Mucosa of descending colon (tissue), 3 donors: ENCODE measurements around the gene TMEM219. TPM values are rescaled to one million over a fixed set of nuclear protein-coding genes. Genes with fewer than 3 reads are reported as not detected.

Source experiments
- ATAC-seq: fragments of 200-7000 bp; cut with Tn5 transposase; one replicate; pipeline ENCODE4 v1.9.1; 2020; ENCODE audit warnings: mild to moderate bottlenecking, moderate library complexity
- DNase-seq, 3 donors: peaks; one replicate each; pipeline ENCODE4 v3.0.0-alpha.2; 2020
- H3K36me3 ChIP-seq: fragments of 200-600 bp; one replicate; pipeline ENCODE4 v1.8.0; 2021; ENCODE audit warnings: low read depth, mild to moderate bottlenecking
- H3K4me1 ChIP-seq: fragments of 200-600 bp; one replicate; pipeline ENCODE4 v1.8.0; 2021; ENCODE audit warnings: low read depth, mild to moderate bottlenecking
- H3K4me3 ChIP-seq: fragments of 200-600 bp; one replicate; pipeline ENCODE4 v1.8.0; 2021; ENCODE audit warnings: mild to moderate bottlenecking
- H3K9me3 ChIP-seq: fragments of 200-600 bp; one replicate; pipeline ENCODE4 v1.8.0; 2021; ENCODE audit warnings: mild to moderate bottlenecking
- intact Hi-C, 2 donors: fragments of 100-400 bp; cut with DNase I in 1 of 2; cut with micrococcal nuclease in 1 of 2; formaldehyde crosslinking; loops; one replicate each; pipeline versions ENCODE4 v1.11.0 to v1.11.1; 2022; cut with DNase I, micrococcal nuclease
- total RNA-seq, 3 donors: library from RNA; stranded (reverse); fragmentation: NEBNext Ultra II Directional in 2 of 3; extraction: Animal tissue kit (Norgen Biotek cat#: 25700) in 2 of 3; gene quantifications; one replicate each; pipeline versions ENCODE4 v1.2.1 to v1.2.4, GENCODE V29; 2021 to 2023
- TF ChIP-seq, protein P1 (sequence below): fragments of 200-600 bp; IDR thresholded peaks from one replicate; pipeline ENCODE4 v1.8.0; 2022; ENCODE audit warnings: antibody characterized with exemption, mild to moderate bottlenecking
- donor health status: DM: no; HTN: no; CAD: no; lungs with moderate emphysema.
- donor health status: DM: no; HTN: no; CAD: no.
- donor health status: DM: no; HTN: yes; CAD: no.

The TMEM219 gene
- total RNA-seq, 3 donors from 2014 or later, result 116 to 209 (median 130) TPM

DNA sequence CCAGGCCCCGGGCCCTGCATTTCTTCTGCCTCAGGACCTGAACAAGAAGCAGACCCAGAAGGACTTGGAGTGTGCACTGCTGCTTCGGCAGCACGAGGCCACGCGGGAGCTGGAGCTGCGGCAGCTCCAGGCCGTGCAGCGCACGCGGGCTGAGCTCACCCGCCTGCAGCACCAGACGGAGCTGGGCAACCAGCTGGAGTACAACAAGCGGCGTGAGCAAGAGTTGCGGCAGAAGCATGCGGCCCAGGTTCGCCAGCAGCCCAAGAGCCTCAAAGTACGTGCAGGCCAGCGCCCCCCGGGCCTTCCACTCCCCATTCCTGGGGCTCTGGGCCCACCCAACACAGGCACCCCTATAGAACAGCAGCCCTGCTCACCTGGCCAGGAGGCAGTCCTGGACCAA is 24.4 kb downstream of the TMEM219 start:
- peak in 1 of 3 donors; percentile 16 for DNase-seq
- TF ChIP-seq, protein P1, sequence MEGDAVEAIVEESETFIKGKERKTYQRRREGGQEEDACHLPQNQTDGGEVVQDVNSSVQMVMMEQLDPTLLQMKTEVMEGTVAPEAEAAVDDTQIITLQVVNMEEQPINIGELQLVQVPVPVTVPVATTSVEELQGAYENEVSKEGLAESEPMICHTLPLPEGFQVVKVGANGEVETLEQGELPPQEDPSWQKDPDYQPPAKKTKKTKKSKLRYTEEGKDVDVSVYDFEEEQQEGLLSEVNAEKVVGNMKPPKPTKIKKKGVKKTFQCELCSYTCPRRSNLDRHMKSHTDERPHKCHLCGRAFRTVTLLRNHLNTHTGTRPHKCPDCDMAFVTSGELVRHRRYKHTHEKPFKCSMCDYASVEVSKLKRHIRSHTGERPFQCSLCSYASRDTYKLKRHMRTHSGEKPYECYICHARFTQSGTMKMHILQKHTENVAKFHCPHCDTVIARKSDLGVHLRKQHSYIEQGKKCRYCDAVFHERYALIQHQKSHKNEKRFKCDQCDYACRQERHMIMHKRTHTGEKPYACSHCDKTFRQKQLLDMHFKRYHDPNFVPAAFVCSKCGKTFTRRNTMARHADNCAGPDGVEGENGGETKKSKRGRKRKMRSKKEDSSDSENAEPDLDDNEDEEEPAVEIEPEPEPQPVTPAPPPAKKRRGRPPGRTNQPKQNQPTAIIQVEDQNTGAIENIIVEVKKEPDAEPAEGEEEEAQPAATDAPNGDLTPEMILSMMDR, result no peak
- peaks cover 3% of the 10 kb centered on the region for H3K4me1 ChIP-seq
- H3K36me3 ChIP-seq, result peaks cover 27% of the 10 kb centered on the region
- H3K9me3 ChIP-seq, result no peaks in the 10 kb centered on the region
- ATAC-seq, result no peak
- H3K4me3 ChIP-seq, result no peak overlapping the region
- intact Hi-C loops, result no loop called here

DNA sequence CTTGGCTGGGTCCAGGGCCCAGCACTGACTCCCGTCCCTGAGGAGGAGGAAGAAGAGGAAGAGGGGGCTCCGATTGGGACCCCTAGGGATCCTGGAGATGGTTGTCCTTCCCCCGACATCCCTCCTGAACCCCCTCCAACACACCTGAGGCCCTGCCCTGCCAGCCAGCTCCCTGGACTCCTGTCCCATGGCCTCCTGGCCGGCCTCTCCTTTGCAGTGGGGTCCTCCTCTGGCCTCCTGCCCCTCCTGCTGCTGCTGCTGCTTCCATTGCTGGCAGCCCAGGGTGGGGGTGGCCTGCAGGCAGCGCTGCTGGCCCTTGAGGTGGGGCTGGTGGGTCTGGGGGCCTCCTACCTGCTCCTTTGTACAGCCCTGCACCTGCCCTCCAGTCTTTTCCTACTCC is 25.1 kb downstream of the TMEM219 start:
- peak in 1 of 3 donors; percentile 15 for DNase-seq
- Histone ChIP-seq H3K4me1 (peaks cover 3% of the 10 kb centered on the region), H3K9me3 (no peaks in the 10 kb centered on the region), H3K36me3 (peaks cover 27% of the 10 kb centered on the region), H3K4me3 (no peak overlapping the region)
- no peak for ATAC-seq
- TF ChIP-seq, protein P1, result no peak
- intact Hi-C loops, result no loop called here

GRCh38 chr16:29987371-29988085 is 25.6 kb downstream of the TMEM219 start:
- intact Hi-C loops, result no loop called here
- ATAC-seq (no peak), DNase-seq (peak in 1 of 3 donors; percentile 29)
- TF ChIP-seq, protein P1, result no peak
- Histone ChIP-seq H3K4me3 (no peak overlapping the region), H3K36me3 (peaks cover 27% of the 10 kb centered on the region), H3K4me1 (peaks cover 3% of the 10 kb centered on the region), H3K9me3 (no peaks in the 10 kb centered on the region)

DNA sequence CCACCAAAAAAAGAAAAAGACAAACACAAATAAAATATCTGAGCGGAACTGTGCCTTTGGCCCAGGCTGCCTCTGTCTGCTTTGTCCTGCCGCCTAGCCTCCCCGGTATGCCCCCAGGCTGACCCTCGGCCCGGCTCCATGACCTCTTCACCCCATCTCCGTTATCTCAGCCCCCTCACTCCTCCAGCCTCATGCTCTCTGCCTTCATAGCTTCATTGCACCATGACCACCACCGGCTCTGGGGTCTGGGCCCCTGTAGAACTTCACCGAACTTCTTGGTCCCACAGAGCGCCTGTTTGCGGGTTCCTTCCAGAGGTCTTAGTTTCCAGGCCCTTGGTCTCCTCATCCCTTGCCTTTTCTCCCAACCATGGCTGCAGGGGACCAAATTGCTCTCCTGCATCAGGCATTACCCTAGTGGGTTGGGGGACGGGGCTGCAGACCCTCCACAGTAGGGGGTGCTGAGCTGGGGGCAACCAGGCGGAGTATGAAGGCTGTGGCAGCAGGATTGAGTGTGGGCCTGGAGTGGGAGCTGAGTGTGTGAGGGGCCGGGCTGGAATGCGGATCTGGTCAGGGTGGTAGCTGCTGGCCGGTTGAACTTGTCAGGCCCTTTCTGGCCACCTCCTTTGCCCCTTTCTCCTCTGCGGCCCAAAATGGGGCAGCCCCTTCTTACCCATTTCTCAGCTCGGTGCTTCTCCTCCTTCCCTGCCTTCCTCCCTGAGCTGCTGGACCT is 26.6 kb downstream of the TMEM219 start:
- Histone ChIP-seq H3K36me3 (peaks cover 20% of the 10 kb centered on the region), H3K4me3 (no peak overlapping the region), H3K4me1 (peaks cover 3% of the 10 kb centered on the region), H3K9me3 (no peaks in the 10 kb centered on the region)
- TF ChIP-seq, protein P1, result no peak
- ATAC-seq (no peak), DNase-seq (no peak)
- intact Hi-C loops, result no loop called here

DNA sequence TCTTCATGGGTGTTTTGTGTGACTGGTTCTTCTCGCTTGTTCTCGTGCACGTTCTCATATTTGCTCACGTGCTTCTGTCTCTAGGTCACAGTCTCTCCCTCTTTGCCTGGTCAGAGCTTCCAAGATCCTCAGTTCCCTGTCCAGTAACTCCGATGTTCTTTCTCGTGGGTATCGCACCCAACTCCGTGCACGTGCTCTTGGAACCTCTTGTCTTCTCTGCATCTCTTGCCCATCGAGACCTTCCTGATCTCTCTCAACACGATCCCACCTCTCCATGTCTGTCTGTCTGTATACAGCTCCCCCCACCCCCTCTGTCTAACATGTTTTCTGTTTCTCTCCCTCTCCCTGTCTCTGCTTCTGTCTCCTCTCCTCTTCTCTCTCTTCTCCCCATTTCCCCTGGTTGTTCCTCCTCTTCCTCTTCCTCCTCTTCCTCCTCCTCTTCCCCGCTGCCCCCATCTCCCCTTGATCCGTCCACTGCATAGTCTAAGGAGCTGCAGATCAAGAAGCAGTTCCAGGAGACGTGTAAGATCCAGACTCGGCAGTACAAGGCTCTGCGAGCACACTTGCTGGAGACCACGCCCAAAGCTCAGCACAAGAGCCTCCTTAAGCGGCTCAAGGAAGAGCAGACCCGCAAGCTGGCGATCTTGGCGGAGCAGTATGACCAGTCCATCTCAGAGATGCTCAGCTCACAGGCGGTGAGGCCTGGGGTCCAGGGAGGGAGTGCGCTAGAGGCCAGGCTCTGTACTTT is 27.4 kb downstream of the TMEM219 start:
- TF ChIP-seq, protein P1, result no peak
- DNase-seq, result peak in 2 of 3 donors; percentile 41 to 48
- H3K4me1 ChIP-seq, result peaks cover 5% of the 10 kb centered on the region
- intact Hi-C loops, result no loop called here
- ATAC-seq, result peak; percentile 61
- H3K4me3 ChIP-seq, result no peak overlapping the region
- peaks cover 13% of the 10 kb centered on the region for H3K36me3 ChIP-seq
- no peaks in the 10 kb centered on the region for H3K9me3 ChIP-seq
